Activated B cell treated with CpG ODN at 0.5 μM for 24 hours (primary cell): ENCODE results near the gene MACROD1. TPM values are rescaled to one million over a fixed set of nuclear protein-coding genes. Genes with fewer than 3 reads are reported as not detected.

Source experiments
- ATAC-seq: fragments of 200-7000 bp; cut with Tn5 transposase; one replicate; pipeline ENCODE4 v1.10.0; 2021; ENCODE audit warnings: low read depth, mild to moderate bottlenecking, moderate library complexity
- CTCF ChIA-PET: fragments of 350-600 bp; sonication (Branson Sonifier 250); formaldehyde crosslinking; loops from one replicate; lab custom pipeline; 2021; ENCODE audit warnings: antibody characterized with exemption; lab: Charles Lee
- POLR2A ChIA-PET: fragments of 350-600 bp; sonication (Branson Sonifier 250); formaldehyde crosslinking; loops from one replicate; lab custom pipeline; 2021; ENCODE audit warnings: antibody characterized with exemption; lab: Charles Lee
- DNase-seq: peaks from one replicate; pipeline ENCODE4 v3.0.0; 2022
- H3K27ac Mint-ChIP-seq: one replicate; pipeline ENCODE4 v1.8.0; 2020; ENCODE audit warnings: mixed read lengths
- H3K27me3 Mint-ChIP-seq: one replicate; pipeline ENCODE4 v1.8.0; 2021; ENCODE audit warnings: mixed read lengths
- H3K36me3 Mint-ChIP-seq: one replicate; pipeline ENCODE4 v1.8.0; 2021; ENCODE audit warnings: low read depth, mixed read lengths
- H3K4me1 Mint-ChIP-seq: one replicate; pipeline ENCODE4 v1.8.0; 2021; ENCODE audit warnings: mixed read lengths
- H3K4me3 Mint-ChIP-seq: one replicate; pipeline ENCODE4 v1.8.0; 2020; ENCODE audit warnings: mild to moderate bottlenecking, mixed read lengths
- H3K9me3 Mint-ChIP-seq: one replicate; pipeline ENCODE4 v1.8.0; 2020; ENCODE audit warnings: mixed read lengths
- CTCF ChIP-seq: fragments of 200-600 bp; IDR thresholded peaks from one replicate; pipeline ENCODE4 v1.8.0; 2022; ENCODE audit warnings: antibody characterized with exemption, mild to moderate bottlenecking
- intact Hi-C: fragments of 100-400 bp; cut with micrococcal nuclease; formaldehyde crosslinking; loops from one replicate; pipeline ENCODE4 v1.15.1; 2024
- total RNA-seq: library from RNA; stranded (reverse); gene quantifications from 2 replicates; pipeline ENCODE4 v1.2.3, GENCODE V29; 2022

MACROD1 gene
- total RNA-seq, 1 donor from 2014 or later, result 4.5 TPM

DNA sequence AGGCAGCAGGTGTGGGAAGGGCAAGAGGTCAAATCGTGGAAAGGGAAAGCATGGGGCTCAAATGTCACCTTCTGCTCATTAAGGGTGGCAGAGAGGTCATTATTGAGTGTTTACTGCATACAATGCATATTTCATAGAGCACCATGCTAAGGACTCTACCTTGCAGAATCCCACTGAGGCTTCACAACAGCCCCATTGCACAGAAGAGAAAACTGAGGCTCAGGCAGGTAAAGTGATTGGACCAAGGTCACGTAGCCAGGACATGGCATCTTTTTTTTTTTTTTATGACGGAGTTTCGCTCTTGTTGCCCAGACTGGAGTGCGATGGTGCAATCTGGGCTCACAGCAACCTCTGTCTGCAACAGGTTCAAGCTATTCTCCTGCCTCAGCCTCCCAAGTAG, 122.4 kb downstream of the MACROD1 start:
- CTCF ChIA-PET, result no interaction called here
- Mint-ChIP-seq H3K4me1 (no peaks in the 10 kb centered on the region), H3K27me3 (peaks cover 9% of the 10 kb centered on the region), H3K36me3 (no peaks in the 10 kb centered on the region), H3K9me3 (no peaks in the 10 kb centered on the region), H3K4me3 (no peak overlapping the region), H3K27ac (no peak overlapping the region)
- ATAC-seq (no peak), DNase-seq (no peak)
- TF ChIP-seq CTCF, result no peak
- POLR2A ChIA-PET, result no interaction called here
- intact Hi-C loops, result no loop called here

DNA sequence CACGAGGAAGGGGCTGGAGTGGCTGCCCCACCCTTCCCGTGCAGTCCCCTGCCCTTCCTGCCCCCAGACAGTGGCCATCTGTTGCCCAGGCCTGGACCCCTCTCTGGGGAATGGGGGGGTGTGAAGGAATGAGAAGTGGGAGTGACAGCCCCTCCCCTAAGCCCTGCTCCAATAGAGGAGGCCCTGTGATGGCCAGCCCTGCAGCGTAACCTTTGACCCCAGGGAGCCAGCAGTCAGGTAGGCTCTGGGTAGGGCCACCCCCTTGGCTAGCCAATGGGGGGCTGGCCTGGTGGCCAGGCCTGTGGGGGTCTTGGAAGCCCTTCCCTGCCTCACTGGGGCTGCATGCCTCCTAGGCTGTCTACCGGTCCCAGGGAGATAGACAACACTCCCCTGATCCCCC, 123.6 kb downstream of the MACROD1 start:
- DNase-seq (no peak), ATAC-seq (no peak)
- intact Hi-C loops, result no loop called here
- H3K36me3 Mint-ChIP-seq, result no peaks in the 10 kb centered on the region
- H3K4me3 Mint-ChIP-seq, result no peak overlapping the region
- no peaks in the 10 kb centered on the region for H3K9me3 Mint-ChIP-seq
- peaks cover 18% of the 10 kb centered on the region for H3K27me3 Mint-ChIP-seq
- ChIA-PET CTCF (no interaction called here), POLR2A (no interaction called here)
- no peak overlapping the region for H3K27ac Mint-ChIP-seq
- no peaks in the 10 kb centered on the region for H3K4me1 Mint-ChIP-seq
- no peak for TF ChIP-seq CTCF

- ChIA-PET CTCF (no interaction called here), POLR2A (no interaction called here)
- Mint-ChIP-seq H3K27ac (no peak overlapping the region), H3K4me1 (no peaks in the 10 kb centered on the region), H3K36me3 (no peaks in the 10 kb centered on the region), H3K27me3 (peaks cover 18% of the 10 kb centered on the region), H3K9me3 (no peaks in the 10 kb centered on the region), H3K4me3 (no peak overlapping the region)
- ATAC-seq (no peak), DNase-seq (no peak)
- TF ChIP-seq CTCF, result no peak
- intact Hi-C loops, result no loop called here
Observed at GRCh38 chr11:64041846-64042245, 124.1 kb downstream of the MACROD1 start.

GRCh38 chr11:64040684-64041322, 125.1 kb downstream of the MACROD1 start:
- peaks cover 18% of the 10 kb centered on the region for H3K27me3 Mint-ChIP-seq
- H3K4me1 Mint-ChIP-seq, result no peaks in the 10 kb centered on the region
- POLR2A ChIA-PET, result interaction anchor here (0.6 to 0.7 kb wide), 2 partner anchors 41 to 925 kb away, joined by 6 to 8 read pairs; no protein-coding TSS in a partner anchor
- no peaks in the 10 kb centered on the region for H3K9me3 Mint-ChIP-seq
- H3K4me3 Mint-ChIP-seq, result no peak overlapping the region
- no peaks in the 10 kb centered on the region for H3K36me3 Mint-ChIP-seq
- no peak for TF ChIP-seq CTCF
- ATAC-seq (no peak), DNase-seq (no peak)
- CTCF ChIA-PET, result no interaction called here
- intact Hi-C loops, result no loop called here
- H3K27ac Mint-ChIP-seq, result no peak overlapping the region

GRCh38 chr11:64039012-64039665, 126.8 kb downstream of the MACROD1 start:
- ChIA-PET POLR2A (no interaction called here), CTCF (no interaction called here)
- no peaks in the 10 kb centered on the region for H3K9me3 Mint-ChIP-seq
- no peak for ATAC-seq
- no peak for TF ChIP-seq CTCF
- intact Hi-C loops, result no loop called here
- H3K27ac Mint-ChIP-seq, result no peak overlapping the region
- DNase-seq, result no peak
- H3K4me1 Mint-ChIP-seq, result peaks cover 6% of the 10 kb centered on the region
- no peaks in the 10 kb centered on the region for H3K36me3 Mint-ChIP-seq
- no peak overlapping the region for H3K4me3 Mint-ChIP-seq
- peaks cover 29% of the 10 kb centered on the region for H3K27me3 Mint-ChIP-seq
